ENCODE data around the gene SKP1. TPM values are rescaled to one million over a fixed set of nuclear protein-coding genes. Genes with fewer than 3 reads are reported as not detected.
A peak's percentile ranks its signal among the peaks of the same experiment; 100 is the strongest.

The SKP1 gene
- total RNA-seq, 1 donor from 2014 or later, result 399 TPM

- Histone ChIP-seq H3K79me2 (ENCODE audit: insufficient read depth, low read length) (peaks cover 27% of the 10 kb centered on the region), H4K20me1 (ENCODE audit: insufficient read depth, low read length) (peaks cover 21% of the 10 kb centered on the region), H3K36me3 (ENCODE audit: insufficient read depth, low read length) (no peaks in the 10 kb centered on the region), H2AFZ (ENCODE audit: low read depth, low read length) (no peak overlapping the region), H3K27me3 (ENCODE audit: insufficient read depth, low read length) (no peaks in the 10 kb centered on the region), H3K4me2 (ENCODE audit: low read length) (peak overlapping the region; percentile 66), H3K9me3 (ENCODE audit: insufficient read depth, low read depth, low read length) (no peaks in the 10 kb centered on the region), H3K27ac (ENCODE audit: low read depth, low read length) (peak overlapping the region; percentile 94), H3K4me3 (ENCODE audit: insufficient read depth, low read depth, low read length) (peak overlapping the region; percentile 21), H3K4me1 (ENCODE audit: insufficient read depth, low read length) (peaks cover 46% of the 10 kb centered on the region), H3K9ac (ENCODE audit: low read length) (peak overlapping the region; percentile 73)
- TF ChIP-seq EZH2 (IDR thresholded peaks at IDR 0.05; ENCODE audit: insufficient read depth, low read length) (no peak), CTCF (IDR thresholded peaks at IDR 0.05; ENCODE audit: insufficient read depth, low read depth, low read length) (no peak)
- Mint-ChIP-seq H3K9me3 (ENCODE audit: unreplicated experiment) (no peaks in the 10 kb centered on the region), H3K27ac (ENCODE audit: unreplicated experiment) (no peak overlapping the region), H3K27me3 (ENCODE audit: low read depth, unreplicated experiment) (peaks cover 8% of the 10 kb centered on the region), H3K36me3 (ENCODE audit: low read depth, unreplicated experiment) (peaks cover 5% of the 10 kb centered on the region), H3K4me1 (ENCODE audit: low read depth, unreplicated experiment) (peaks cover 6% of the 10 kb centered on the region), H3K4me3 (ENCODE audit: unreplicated experiment) (no peak overlapping the region)
- FAIRE-seq (no peak), DNase-seq (ENCODE audit: low read depth) (peak; percentile 71)
Measured at GRCh38 chr5:134124289-134125038, 52.3 kb downstream of the SKP1 start.

GRCh38 chr5:134123360-134123759 is 53.4 kb downstream of the SKP1 start:
- H3K27ac ChIP-seq (ENCODE audit: low read depth, low read length), result no peak overlapping the region
- no peak overlapping the region for H3K4me3 Mint-ChIP-seq (ENCODE audit: unreplicated experiment)
- H3K4me1 Mint-ChIP-seq (ENCODE audit: low read depth, unreplicated experiment), result peaks cover 6% of the 10 kb centered on the region
- H3K36me3 Mint-ChIP-seq (ENCODE audit: low read depth, unreplicated experiment), result peaks cover 3% of the 10 kb centered on the region
- H3K4me1 ChIP-seq (ENCODE audit: insufficient read depth, low read length), result peaks cover 46% of the 10 kb centered on the region
- no peak for FAIRE-seq
- no peaks in the 10 kb centered on the region for H3K9me3 ChIP-seq (ENCODE audit: insufficient read depth, low read depth, low read length)
- H3K27me3 Mint-ChIP-seq (ENCODE audit: low read depth, unreplicated experiment), result peaks cover 16% of the 10 kb centered on the region
- no peaks in the 10 kb centered on the region for H3K27me3 ChIP-seq (ENCODE audit: insufficient read depth, low read length)
- peaks cover 17% of the 10 kb centered on the region for H4K20me1 ChIP-seq (ENCODE audit: insufficient read depth, low read length)
- H3K9ac ChIP-seq (ENCODE audit: low read length), result no peak overlapping the region
- no peak overlapping the region for H3K27ac Mint-ChIP-seq (ENCODE audit: unreplicated experiment)
- peaks cover under 1% of the 10 kb centered on the region for H3K36me3 ChIP-seq (ENCODE audit: insufficient read depth, low read length)
- H2AFZ ChIP-seq (ENCODE audit: low read depth, low read length), result no peak overlapping the region
- H3K9me3 Mint-ChIP-seq (ENCODE audit: unreplicated experiment), result no peaks in the 10 kb centered on the region
- peaks cover 17% of the 10 kb centered on the region for H3K79me2 ChIP-seq (ENCODE audit: insufficient read depth, low read length)
- no peak overlapping the region for H3K4me2 ChIP-seq (ENCODE audit: low read length)
- no peak for DNase-seq (ENCODE audit: low read depth)
- H3K4me3 ChIP-seq (ENCODE audit: insufficient read depth, low read depth, low read length), result no peak overlapping the region
- no peak for TF ChIP-seq CTCF (IDR thresholded peaks at IDR 0.05; ENCODE audit: insufficient read depth, low read depth, low read length)
- no peak for TF ChIP-seq EZH2 (IDR thresholded peaks at IDR 0.05; ENCODE audit: insufficient read depth, low read length)

GRCh38 chr5:134122530-134122929 is 54.2 kb downstream of the SKP1 start:
- peaks cover 38% of the 10 kb centered on the region for H3K4me1 ChIP-seq (ENCODE audit: insufficient read depth, low read length)
- peaks cover 4% of the 10 kb centered on the region for H3K36me3 ChIP-seq (ENCODE audit: insufficient read depth, low read length)
- no peaks in the 10 kb centered on the region for H3K9me3 Mint-ChIP-seq (ENCODE audit: unreplicated experiment)
- H3K4me2 ChIP-seq (ENCODE audit: low read length), result no peak overlapping the region
- H4K20me1 ChIP-seq (ENCODE audit: insufficient read depth, low read length), result peaks cover 22% of the 10 kb centered on the region
- H3K27ac Mint-ChIP-seq (ENCODE audit: unreplicated experiment), result no peak overlapping the region
- DNase-seq (ENCODE audit: low read depth) (no peak), FAIRE-seq (no peak)
- H3K4me3 Mint-ChIP-seq (ENCODE audit: unreplicated experiment), result no peak overlapping the region
- no peaks in the 10 kb centered on the region for H3K9me3 ChIP-seq (ENCODE audit: insufficient read depth, low read depth, low read length)
- H3K27me3 ChIP-seq (ENCODE audit: insufficient read depth, low read length), result no peaks in the 10 kb centered on the region
- TF ChIP-seq EZH2 (IDR thresholded peaks at IDR 0.05; ENCODE audit: insufficient read depth, low read length), result no peak
- no peak for TF ChIP-seq CTCF (IDR thresholded peaks at IDR 0.05; ENCODE audit: insufficient read depth, low read depth, low read length)
- H2AFZ ChIP-seq (ENCODE audit: low read depth, low read length), result no peak overlapping the region
- H3K27ac ChIP-seq (ENCODE audit: low read depth, low read length), result no peak overlapping the region
- H3K36me3 Mint-ChIP-seq (ENCODE audit: low read depth, unreplicated experiment), result peaks cover 3% of the 10 kb centered on the region
- H3K9ac ChIP-seq (ENCODE audit: low read length), result no peak overlapping the region
- peaks cover 23% of the 10 kb centered on the region for H3K27me3 Mint-ChIP-seq (ENCODE audit: low read depth, unreplicated experiment)
- H3K4me1 Mint-ChIP-seq (ENCODE audit: low read depth, unreplicated experiment), result peaks cover 6% of the 10 kb centered on the region
- peaks cover 15% of the 10 kb centered on the region for H3K79me2 ChIP-seq (ENCODE audit: insufficient read depth, low read length)
- H3K4me3 ChIP-seq (ENCODE audit: insufficient read depth, low read depth, low read length), result no peak overlapping the region
